DMS79 (cell line): ENCODE measurements around the gene FAM117A.

Source experiments
- DNase-seq: peaks from one replicate; lab custom pipeline; 2025; lab: John Stamatoyannopoulos, UW

The FAM117A gene

DNA sequence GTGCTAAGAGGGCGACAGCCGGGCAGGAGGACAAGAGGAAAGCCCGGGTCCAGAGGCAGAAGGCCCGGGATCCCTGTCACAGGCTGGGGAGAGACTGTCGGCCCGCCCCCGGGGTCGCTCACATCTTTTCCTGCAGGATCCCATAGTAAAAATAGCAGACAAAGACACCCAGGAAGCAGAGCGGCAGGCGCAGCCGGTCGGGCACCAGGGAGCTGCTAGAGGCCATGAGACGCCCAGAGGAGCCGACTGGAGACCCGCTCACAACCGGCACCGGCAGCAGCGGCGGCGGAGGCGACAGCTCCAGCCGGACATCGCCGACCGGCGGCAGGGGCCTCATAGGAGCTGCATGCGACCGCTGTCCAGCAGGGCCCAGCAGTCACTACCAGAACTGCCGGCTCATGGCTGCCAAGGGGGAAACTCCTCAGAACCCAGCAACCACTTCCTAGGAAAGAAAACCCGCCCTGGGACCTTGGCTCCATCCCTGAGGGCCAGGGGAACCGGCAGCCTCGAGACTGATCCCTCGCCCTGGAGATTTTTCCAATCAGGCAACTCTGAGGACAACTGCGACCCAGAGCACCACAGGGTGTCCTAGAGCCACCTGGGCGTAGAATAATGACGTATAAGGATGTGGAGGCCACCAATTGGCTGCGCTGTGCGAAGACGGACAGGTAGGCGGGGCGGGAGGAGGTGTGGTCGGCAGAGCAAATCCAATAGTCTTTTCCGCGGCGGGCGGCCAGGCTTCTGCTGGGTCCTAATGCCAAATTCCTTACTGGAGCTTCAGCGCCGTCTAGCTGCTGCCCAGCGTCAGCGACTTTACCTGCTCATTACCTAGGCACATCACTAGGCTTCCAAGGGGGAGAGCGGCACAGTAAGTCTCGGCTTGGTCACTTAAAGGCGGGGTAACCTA, 56.1 kb downstream of the FAM117A start, which contains the start of gene SLC35B1:
Gene SLC35B1, minus strand, starts transcription at position 357 of the 907 bp plus-strand sequence. Its CDS starts 131 bp downstream, at position 226.
- DNase-seq: peak; percentile 96

DNA sequence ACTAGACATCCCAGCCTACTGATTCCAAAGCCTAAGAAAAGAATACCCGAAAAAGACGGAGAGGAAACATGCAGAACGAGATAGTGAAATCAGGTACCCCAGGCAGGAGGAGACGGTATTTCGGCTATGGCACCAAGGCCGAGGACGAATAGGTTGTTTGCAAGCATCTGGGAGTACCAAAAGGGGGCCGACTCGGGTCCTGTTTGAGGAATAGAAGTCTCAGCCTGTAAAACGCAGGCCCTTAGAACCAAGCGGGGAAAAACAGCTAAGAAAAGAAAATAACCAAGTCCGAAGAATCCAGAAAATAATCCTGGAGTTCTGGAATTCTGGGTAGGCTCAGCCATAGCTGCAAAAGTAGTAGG, 56.7 kb downstream of the FAM117A start:
- no peak for DNase-seq

DNA sequence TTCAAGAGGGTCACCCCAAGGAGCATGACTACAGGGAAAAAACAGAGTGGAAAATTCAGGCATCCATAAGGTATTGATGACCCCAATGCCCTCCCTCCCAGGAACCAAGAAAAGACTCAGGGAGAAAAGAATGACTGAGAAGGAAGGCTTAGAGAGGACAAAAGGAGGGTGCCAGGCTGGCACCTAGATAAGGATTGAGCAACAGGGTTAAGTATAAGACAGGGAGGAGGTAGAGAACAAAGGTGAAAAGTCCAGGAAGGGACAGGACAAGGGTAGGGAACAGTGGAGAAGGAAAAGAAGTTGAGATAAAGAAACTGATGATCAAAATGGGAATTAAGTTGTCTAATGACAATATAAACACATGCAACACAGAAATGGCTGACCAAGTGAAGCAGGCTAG, 58.7 kb downstream of the FAM117A start:
- DNase-seq: no peak

- no peak for DNase-seq
Observed at GRCh38 chr17:49703557-49704277, 60.2 kb downstream of the FAM117A start.

DNA sequence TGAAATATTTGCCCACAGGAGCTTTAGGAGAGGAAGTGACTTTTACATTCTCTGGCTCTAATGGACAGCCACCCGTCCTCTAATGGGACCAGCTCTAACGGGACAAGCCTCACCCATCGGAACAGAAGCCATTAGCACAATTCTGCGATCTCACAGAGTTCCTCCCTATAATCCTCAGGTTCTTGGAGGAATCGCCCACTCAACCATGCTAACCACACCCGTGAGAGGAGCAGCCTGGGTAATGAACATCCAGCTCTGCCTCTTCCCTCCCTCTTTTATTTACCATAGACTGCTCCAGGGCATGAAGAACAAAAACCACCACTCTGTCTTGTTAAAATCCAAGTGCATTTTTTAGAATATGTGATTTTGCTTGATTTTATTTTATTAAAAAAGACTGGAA, 63.0 kb downstream of the FAM117A start:
- DNase-seq: no peak

- no peak for DNase-seq
Observed at GRCh38 chr17:49699966-49700575, 63.9 kb downstream of the FAM117A start.

GRCh38 chr17:49698005-49698404, 65.9 kb downstream of the FAM117A start:
- no peak for DNase-seq

GRCh38 chr17:49696233-49696761, 67.6 kb downstream of the FAM117A start:
- DNase-seq: no peak

- DNase-seq: no peak
Observed at GRCh38 chr17:49695698-49696232, 68.2 kb downstream of the FAM117A start.

GRCh38 chr17:49694847-49695697, 68.9 kb downstream of the FAM117A start:
- no peak for DNase-seq

DNA sequence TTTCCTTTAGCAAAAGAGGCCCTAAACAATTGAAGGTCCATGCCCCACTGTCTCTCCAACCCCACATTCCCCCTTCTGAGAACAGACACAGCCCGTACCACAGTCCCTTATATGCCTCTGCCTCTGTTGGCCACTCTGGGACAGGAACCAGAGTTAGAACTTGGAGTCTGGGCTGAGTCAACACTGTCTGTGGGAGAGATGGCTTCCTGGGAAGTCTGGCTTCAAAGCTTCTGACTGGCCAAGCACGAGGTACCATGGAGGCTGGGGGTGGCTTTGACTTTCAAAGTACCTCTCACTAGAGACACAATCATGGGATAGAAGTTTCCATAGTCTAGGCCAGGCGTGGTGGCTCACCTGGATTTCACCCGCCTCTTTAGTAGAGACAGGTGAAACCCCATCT, 71.2 kb downstream of the FAM117A start:
- DNase-seq: no peak

- no peak for DNase-seq
Observed at GRCh38 chr17:49691677-49692191, 72.2 kb downstream of the FAM117A start.

DNA sequence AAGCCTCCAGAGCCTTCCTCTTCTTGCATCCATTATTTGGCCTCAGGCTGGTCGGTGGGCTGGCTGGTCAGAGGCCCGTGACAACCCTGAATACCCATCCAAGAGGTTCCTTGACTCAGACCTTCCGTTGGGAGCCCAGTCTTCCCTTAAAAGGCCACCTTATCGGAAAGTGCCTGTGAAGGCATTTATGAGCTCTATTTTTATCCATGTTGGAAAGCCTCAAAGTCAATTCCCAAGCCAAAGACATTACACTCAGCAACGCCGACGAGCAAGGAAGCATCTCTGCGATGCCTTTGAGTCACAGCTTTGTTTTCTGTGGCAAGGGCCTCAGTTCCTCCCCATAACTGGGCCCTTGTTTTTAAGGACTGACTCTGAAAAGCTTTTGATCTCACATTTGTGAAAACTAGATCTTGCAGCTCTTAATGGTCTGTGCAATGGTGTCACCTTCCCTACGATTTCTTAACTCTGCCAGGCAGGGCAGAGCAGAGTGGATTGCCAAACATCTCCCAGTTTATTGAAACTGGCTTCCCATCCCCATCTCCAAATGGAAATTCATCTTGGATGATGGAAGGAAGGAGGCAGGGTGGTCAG, 72.8 kb downstream of the FAM117A start:
- DNase-seq: no peak

DNA sequence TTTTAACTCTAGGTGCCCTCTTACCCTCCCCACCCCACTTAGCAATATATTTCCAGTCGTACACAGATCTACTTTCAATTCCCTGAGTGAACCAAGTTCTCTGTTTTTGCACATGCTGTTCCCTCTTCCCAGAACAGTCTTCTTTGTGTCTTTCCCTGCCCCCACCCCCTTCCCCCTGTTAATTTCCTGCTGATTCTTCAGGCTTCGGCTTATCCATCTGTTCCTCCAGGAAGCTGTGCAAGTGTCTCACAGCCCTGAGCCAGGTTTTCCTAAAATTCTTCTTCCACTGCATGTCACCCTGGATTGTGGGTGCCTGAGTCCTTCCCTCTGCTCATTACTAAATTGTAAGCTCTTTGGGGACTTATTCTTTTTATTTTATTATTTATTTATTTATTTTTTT, 73.7 kb downstream of the FAM117A start:
- DNase-seq: no peak

- no peak for DNase-seq
Observed at GRCh38 chr17:49688848-49689247, 75.1 kb downstream of the FAM117A start.

GRCh38 chr17:49687878-49688491, 75.9 kb downstream of the FAM117A start:
- no peak for DNase-seq

- DNase-seq: no peak
Observed at GRCh38 chr17:49681106-49681979, 82.6 kb downstream of the FAM117A start.

GRCh38 chr17:49680314-49680713, 83.6 kb downstream of the FAM117A start:
- DNase-seq: no peak
